HepG2 (cell line): ENCODE data around the gene PRKCSH. TPM values are rescaled to one million over a fixed set of nuclear protein-coding genes. Genes with fewer than 3 reads are reported as not detected.
"Not testable (repeated sequence)": the region's sequence is repeated elsewhere in the genome, so short reads cannot be mapped to it uniquely, and the experiment has no call there.

ENCODE experiments used
- ATAC-seq: fragments of 200-7000 bp; cut with Tn5 transposase; 3 replicates; pipeline ENCODE4 v1.9.1; 2020; ENCODE audit warnings: mild to moderate bottlenecking, moderate library complexity
- BruUV-seq: library from RNA; stranded (reverse); fragments of 400-500 nt; replicated peaks from 2 replicates; lab custom pipeline; 2021; lab: Mats Ljungman, UMichigan
- CTCF ChIA-PET: fragments of 300-600 bp; formaldehyde crosslinking; extraction: SDS; loops from one replicate; lab custom pipeline; 2021; ENCODE audit warnings: low total read pairs, inconsistent platforms, low intra/inter-chr PET ratio; lab: Yijun Ruan, JAX
- POLR2A ChIA-PET: fragments of 350-600 bp; sonication (Branson Sonifier 250); formaldehyde crosslinking; loops from one replicate; lab custom pipeline; 2020; ENCODE audit warnings: antibody characterized with exemption, inconsistent platforms; lab: Yijun Ruan, JAX
- DNase-seq: peaks from one replicate; pipeline ENCODE4 v3.0.0-alpha.2; 2015; ENCODE audit warnings: low spot score
- FAIRE-seq: peaks from 3 replicates; lab custom pipeline; 2011; peaks lifted over from hg19 to GRCh38; lab: Jason Lieb, UNC
- H2AFZ ChIP-seq: one replicate; pipeline ENCODE4 v1.6.1; 2011; ENCODE audit warnings: low read length, inconsistent platforms
- H3K27ac ChIP-seq: fragments of 300-600 bp; 3 replicates; pipeline ENCODE4 v1.8.0; 2011; ENCODE audit warnings: mixed run types, mild to moderate bottlenecking, mixed read lengths, low read length, inconsistent platforms; ENCODE audit not compliant: insufficient read depth; ENCODE audit errors: extremely low read length
- H3K27me3 ChIP-seq, 2 experiments: fragments of 200-600 bp in 1 of 2; 2 replicates in 1 of 2; 3 replicates in 1 of 2; pipeline versions ENCODE4 v1.6.0 to v1.8.0; 2011; ENCODE audit warnings: low read length in 2 of 2, mild to moderate bottlenecking in 2 of 2, moderate library complexity in 2 of 2, inconsistent platforms in 1 of 2; ENCODE audit not compliant: insufficient read depth in 2 of 2, control insufficient read depth in 1 of 2
- H3K36me3 ChIP-seq, 2 experiments: fragments of 200-600 bp in 1 of 2; replicated peaks in 1 of 2; 2 replicates in 1 of 2; 3 replicates in 1 of 2; pipeline versions ENCODE4 v1.5.1 to v1.8.0; 2011; ENCODE audit warnings: low read length in 2 of 2, inconsistent platforms in 1 of 2; ENCODE audit not compliant: insufficient read depth in 2 of 2, control insufficient read depth in 1 of 2
- H3K4me1 ChIP-seq: 2 replicates; pipeline ENCODE4 v1.5.1; 2012; ENCODE audit warnings: low read length, inconsistent platforms; ENCODE audit not compliant: insufficient read depth
- H3K4me2 ChIP-seq: 2 replicates; pipeline ENCODE4 v1.6.0; 2011; ENCODE audit warnings: low read depth, low read length, inconsistent platforms
- H3K4me3 ChIP-seq, 3 experiments: fragments of 200-600 bp in 1 of 3; sonication (generic), shearing (Covaris generic) in 1 of 3; replicated peaks in 1 of 3; 2 replicates each; pipeline ENCODE4 v1.5.1; 2011 to 2016; ENCODE audit warnings: low read length in 3 of 3, inconsistent platforms in 2 of 3, low read depth in 2 of 3, mild to moderate bottlenecking in 2 of 3, control low read depth in 1 of 3, mixed read lengths in 1 of 3; ENCODE audit not compliant: insufficient read depth in 1 of 3
- H3K79me2 ChIP-seq: one replicate; pipeline ENCODE4 v1.6.1; 2011; ENCODE audit warnings: low read length, inconsistent platforms; ENCODE audit not compliant: insufficient read depth
- H3K9ac ChIP-seq: 2 replicates; pipeline ENCODE4 v1.6.0; 2011; ENCODE audit warnings: mild to moderate bottlenecking, low read depth, low read length, inconsistent platforms; ENCODE audit not compliant: insufficient read depth
- H3K9me3 ChIP-seq: 2 replicates; pipeline ENCODE4 v1.5.1; 2012; ENCODE audit warnings: mild to moderate bottlenecking, low read length
- H4K20me1 ChIP-seq: 2 replicates; pipeline ENCODE4 v1.6.0; 2011; ENCODE audit warnings: inconsistent platforms, mild to moderate bottlenecking, low read length, moderate library complexity; ENCODE audit not compliant: insufficient read depth
- ATF1 ChIP-seq: IDR thresholded peaks from 2 replicates; pipeline ENCODE4 v1.6.1; 2016; ENCODE audit warnings: mild to moderate bottlenecking, control low read depth
- ZNF121 ChIP-seq: sonication (generic); formaldehyde crosslinking; IDR thresholded peaks from 2 replicates; pipeline ENCODE4 v1.5.0; 2020; ENCODE audit warnings: mild to moderate bottlenecking, missing genetic modification reagents
- WGBS: methylation state at CpG from one replicate; pipeline ENCODE4 v1.1.6; 2017; ENCODE audit warnings: low lambda C conversion rate; 5-methylcytosine and 5-hydroxymethylcytosine counted together
- in situ Hi-C: cut with HindIII; loops from 2 replicates; pipeline ENCODE4 v1.10.0; 2017; ENCODE audit warnings: low pct_unique_long_range_greater_than_20kb; ENCODE audit not compliant: extremely low pct_ligation_motif_present
- intact Hi-C: fragments of 100-400 bp; cut with micrococcal nuclease; formaldehyde crosslinking; loops from one replicate; pipeline ENCODE4 v1.10.0; 2022; ENCODE audit not compliant: unreplicated experiment
- polyA plus RNA-seq, 8 experiments: library from polyadenylated mRNA; depleted of rRNA in 3 of 8; stranded (reverse) in 7 of 8; unstranded in 1 of 8; fragments of >200 nt; fragmentation: Illumina TruSeq in 4 of 8; extraction: Trizol in 4 of 8; gene quantifications; 2 replicates each; pipeline versions ENCODE4 v1.2.1 to v1.2.3, GENCODE V29; 2011 to 2016; ENCODE audit warnings: low read depth in 4 of 8, missing spikeins in 1 of 8, mixed read lengths in 1 of 8; ENCODE audit not compliant: insufficient read depth in 1 of 8
- total RNA-seq, 5 experiments: library from RNA; depleted of rRNA; stranded (reverse); fragments of >200 nt; fragmentation: Illumina TruSeq; extraction: Trizol; gene quantifications; 2 replicates each; pipeline ENCODE4 v1.2.3, GENCODE V29; 2016; ENCODE audit warnings: low read depth in 1 of 5

The PRKCSH gene
- total and polyA plus RNA-seq, 2 of the 13 experiments (the other 11 are each of a cell fraction or from before 2014, with no cell fraction given) = 85.1 to 125 TPM

DNA sequence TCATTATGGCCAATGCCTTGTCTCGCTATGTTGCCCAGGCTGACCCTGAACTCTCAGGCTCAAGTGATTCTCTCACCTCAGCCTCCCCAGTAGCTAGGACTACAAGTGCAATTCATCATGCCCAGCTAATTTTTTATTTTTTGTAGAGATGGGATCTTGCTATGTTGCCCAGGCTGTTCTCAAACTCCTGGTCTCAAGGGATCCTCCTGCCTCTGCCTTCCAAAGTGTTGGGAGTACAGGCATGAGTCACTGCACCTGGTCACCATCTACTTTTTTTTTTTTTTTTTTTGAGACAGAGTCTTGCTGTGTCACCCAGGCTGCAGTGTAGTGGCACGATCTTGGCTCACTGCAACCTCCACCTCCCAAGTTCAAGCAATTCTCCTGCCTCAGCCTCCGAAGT lies 39.9 kb downstream of the PRKCSH start:
- POLR2A ChIA-PET, H2AFZ ChIP-seq, H4K20me1 ChIP-seq, H3K36me3 ChIP-seq, H3K79me2 ChIP-seq, FAIRE-seq, BruUV-seq, intact Hi-C loops, in situ Hi-C loops, H3K4me2 ChIP-seq, DNase-seq, CTCF ChIA-PET, H3K9ac ChIP-seq, H3K4me3 ChIP-seq, H3K9me3 ChIP-seq, H3K4me1 ChIP-seq, ATAC-seq, H3K27ac ChIP-seq: not testable (repeated sequence)
- WGBS = 30% methylated on average over 3 of the region's 3 CpGs
- peaks cover 2 to 32% of the 10 kb centered on the region in 2 experiments; a peak in 3 of 5 replicates for H3K27me3 ChIP-seq
- peak; percentile 76; the same call in 1 of the 2 replicates for TF ChIP-seq ZNF121

DNA sequence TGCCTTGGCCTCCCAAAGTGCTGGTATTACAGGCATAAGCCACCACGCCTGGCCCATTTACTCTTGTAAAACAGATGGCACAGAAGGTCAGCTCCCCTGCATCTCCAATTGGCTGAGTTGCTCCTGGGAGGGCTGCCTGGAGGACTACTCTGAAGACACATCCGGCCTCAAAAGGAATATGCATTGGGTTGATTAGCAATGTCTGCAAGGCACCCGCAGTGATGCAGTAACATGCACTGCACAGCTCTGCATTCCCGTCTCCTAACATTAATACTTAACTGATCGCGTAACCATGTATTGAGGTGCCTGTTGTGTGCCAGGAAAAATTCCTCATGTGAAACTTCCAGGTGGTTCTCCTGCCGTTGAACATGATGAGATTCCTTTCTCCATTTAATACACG lies 40.4 kb downstream of the PRKCSH start:
- no peak for TF ChIP-seq ATF1 (CRISPR knock-in tag)
- no TSS peak for BruUV-seq
- ChIA-PET POLR2A (no interaction called here), CTCF (no interaction called here)
- no peak overlapping the region for H3K9ac ChIP-seq
- ATAC-seq = no peak
- 0 out of 2 replicates have a peak, but pooled peaks cover 3% of the 10 kb centered on the region for H4K20me1 ChIP-seq
- H3K4me3 ChIP-seq = no peak overlapping the region
- no peak for FAIRE-seq
- WGBS = 46% methylated on average over 7 of the region's 8 CpGs
- no peaks in the 10 kb centered on the region for H3K9me3 ChIP-seq
- 0 out of 2 replicates have a peak, but pooled peaks cover 7% of the 10 kb centered on the region for H3K4me1 ChIP-seq
- no peak overlapping the region for H3K27ac ChIP-seq
- no peak overlapping the region for H2AFZ ChIP-seq
- H3K79me2 ChIP-seq = no peaks in the 10 kb centered on the region
- in situ Hi-C loops (no loop called here), intact Hi-C loops (no loop called here)
- no peak overlapping the region for H3K4me2 ChIP-seq
- no peak for DNase-seq
- H3K27me3 ChIP-seq = peaks cover 2 to 32% of the 10 kb centered on the region in 2 experiments; a peak in 3 of 5 replicates
- H3K36me3 ChIP-seq = no peaks in the 10 kb centered on the region
